Endodermal cell (in vitro differentiated cells): ENCODE data around the gene KCNMA1. TPM values are rescaled to one million over a fixed set of nuclear protein-coding genes. Genes with fewer than 3 reads are reported as not detected.
A peak's percentile ranks its signal among the peaks of the same experiment; 100 is the strongest.

Experiments
- DNase-seq: peaks from one replicate; pipeline ENCODE4 v3.0.0-alpha.2; 2017
- H3K27ac ChIP-seq: 2 replicates; pipeline ENCODE4 v1.5.1; 2013; ENCODE audit warnings: mild to moderate bottlenecking, low read depth, low read length, moderate library complexity
- H3K27me3 ChIP-seq: 2 replicates; pipeline ENCODE4 v1.6.1; 2013; ENCODE audit warnings: mild to moderate bottlenecking, low read length, moderate library complexity; ENCODE audit not compliant: insufficient read depth, control insufficient read depth, poor library complexity, severe bottlenecking
- H3K36me3 ChIP-seq: 2 replicates; pipeline ENCODE4 v1.7.0; 2013; ENCODE audit warnings: mild to moderate bottlenecking, low read length, moderate library complexity; ENCODE audit not compliant: control insufficient read depth, insufficient read depth
- H3K4me1 ChIP-seq: one replicate; pipeline ENCODE4 v1.7.0; 2013; ENCODE audit warnings: low read length; ENCODE audit not compliant: control insufficient read depth, insufficient read depth
- H3K4me3 ChIP-seq: 2 replicates; pipeline ENCODE4 v1.5.1; 2013; ENCODE audit warnings: mild to moderate bottlenecking, low read length, moderate library complexity
- H3K9ac ChIP-seq: 2 replicates; pipeline ENCODE4 v1.6.1; 2013; ENCODE audit warnings: mild to moderate bottlenecking, low read length, moderate library complexity; ENCODE audit not compliant: poor library complexity, severe bottlenecking; ENCODE audit errors: extremely low read depth
- H3K9me3 ChIP-seq: 2 replicates; pipeline ENCODE4 v1.6.1; 2013; ENCODE audit warnings: mild to moderate bottlenecking, low read length, moderate library complexity; ENCODE audit not compliant: control insufficient read depth
- H3K27ac Mint-ChIP-seq: 2 replicates; pipeline ENCODE4 v1.8.0; 2020; ENCODE audit warnings: mixed read lengths
- H3K27me3 Mint-ChIP-seq: 2 replicates; pipeline ENCODE4 v1.8.0; 2021; ENCODE audit warnings: mild to moderate bottlenecking, mixed read lengths; ENCODE audit not compliant: insufficient read depth
- H3K36me3 Mint-ChIP-seq: 2 replicates; pipeline ENCODE4 v1.8.0; 2020; ENCODE audit warnings: low read depth, mixed read lengths
- H3K4me1 Mint-ChIP-seq: 2 replicates; pipeline ENCODE4 v1.8.0; 2020; ENCODE audit warnings: mixed read lengths
- H3K4me3 Mint-ChIP-seq: 2 replicates; pipeline ENCODE4 v1.8.0; 2020; ENCODE audit warnings: mild to moderate bottlenecking, moderate library complexity, mixed read lengths
- H3K9me3 Mint-ChIP-seq: 2 replicates; pipeline ENCODE4 v1.8.0; 2020; ENCODE audit warnings: mild to moderate bottlenecking, mixed read lengths
- WGBS, 2 experiments: methylation state at CpG; one replicate each; pipeline versions ENCODE4 v1.1.5 to v1.1.7; 2013; ENCODE audit warnings: missing lambda C conversion rate in 2 of 2, mixed read lengths in 1 of 2; ENCODE audit not compliant: insufficient coverage in 1 of 2, insufficient read length in 1 of 2; 5-methylcytosine and 5-hydroxymethylcytosine counted together
- total RNA-seq, 2 donors: library from RNA; stranded (reverse); fragmentation: NEBNext Ultra II Directional in 1 of 2; extraction: Animal tissue kit (Norgen Biotek cat#: 25700) in 1 of 2; gene quantifications; 2 replicates in 1 of 2; 3 replicates in 1 of 2; pipeline ENCODE4 v1.2.1, GENCODE V29; 2021
- TF ChIP-seq, protein P1 (sequence below): fragments of 200-600 bp; sonication (generic); conservative IDR thresholded peaks from 2 replicates; pipeline ENCODE4 v1.5.0; 2021; ENCODE audit warnings: antibody characterized with exemption, mild to moderate bottlenecking

The KCNMA1 gene
- total RNA-seq, 2 donors from 2014 or later: 0.55 to 1.3 TPM

DNA sequence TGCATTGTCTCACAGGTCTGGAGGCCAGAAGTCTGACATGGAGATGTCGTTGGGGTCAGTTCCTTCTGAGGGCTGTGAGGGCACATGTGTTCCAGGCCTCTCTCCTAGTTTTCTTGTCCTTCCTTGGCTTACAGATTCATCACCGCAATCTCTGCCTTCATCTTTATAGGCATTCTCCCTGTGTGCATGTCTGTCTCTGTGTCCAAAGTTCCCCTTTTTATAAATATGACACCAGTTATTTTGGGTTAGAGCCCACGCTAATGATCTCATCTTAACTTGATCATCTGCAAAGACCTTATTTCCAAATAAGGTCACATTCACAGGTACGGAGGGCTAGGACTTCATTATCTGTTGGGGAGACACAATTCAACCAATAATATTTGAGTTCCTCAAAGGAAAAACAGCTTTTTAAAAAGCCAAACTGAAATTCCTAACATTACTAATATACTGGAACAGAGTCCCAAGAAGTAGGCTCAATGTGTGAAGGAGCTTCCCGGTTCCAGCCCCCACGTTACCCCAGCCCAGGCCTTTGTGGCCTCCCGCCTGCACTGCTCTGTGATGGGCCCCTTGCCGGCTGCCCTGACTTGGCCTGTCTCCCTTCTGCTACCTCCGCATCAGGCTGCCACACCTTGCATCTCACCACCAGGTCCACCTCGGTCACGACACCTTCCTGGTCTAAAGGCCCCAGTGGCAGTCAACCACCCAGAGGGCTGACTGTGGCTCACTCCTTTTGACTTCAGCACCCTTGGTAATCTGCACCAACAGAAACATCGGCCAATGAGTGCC is 142.7 kb downstream of the KCNMA1 start:
- Mint-ChIP-seq H3K4me3 (no peak overlapping the region), H3K27ac (no peak overlapping the region), H3K27me3 (peaks cover 5% of the 10 kb centered on the region), H3K4me1 (peaks cover 3% of the 10 kb centered on the region), H3K9me3 (no peaks in the 10 kb centered on the region), H3K36me3 (no peaks in the 10 kb centered on the region)
- Histone ChIP-seq H3K9me3 (no peaks in the 10 kb centered on the region), H3K36me3 (no peaks in the 10 kb centered on the region), H3K27me3 (no peaks in the 10 kb centered on the region), H3K9ac (no peak overlapping the region), H3K4me3 (no peak overlapping the region), H3K4me1 (no peaks in the 10 kb centered on the region), H3K27ac (no peak overlapping the region)
- WGBS, 2 experiments: 79 to 93% methylated on average over 5 to 12 of the region's 12 CpGs
- TF ChIP-seq, protein P1, sequence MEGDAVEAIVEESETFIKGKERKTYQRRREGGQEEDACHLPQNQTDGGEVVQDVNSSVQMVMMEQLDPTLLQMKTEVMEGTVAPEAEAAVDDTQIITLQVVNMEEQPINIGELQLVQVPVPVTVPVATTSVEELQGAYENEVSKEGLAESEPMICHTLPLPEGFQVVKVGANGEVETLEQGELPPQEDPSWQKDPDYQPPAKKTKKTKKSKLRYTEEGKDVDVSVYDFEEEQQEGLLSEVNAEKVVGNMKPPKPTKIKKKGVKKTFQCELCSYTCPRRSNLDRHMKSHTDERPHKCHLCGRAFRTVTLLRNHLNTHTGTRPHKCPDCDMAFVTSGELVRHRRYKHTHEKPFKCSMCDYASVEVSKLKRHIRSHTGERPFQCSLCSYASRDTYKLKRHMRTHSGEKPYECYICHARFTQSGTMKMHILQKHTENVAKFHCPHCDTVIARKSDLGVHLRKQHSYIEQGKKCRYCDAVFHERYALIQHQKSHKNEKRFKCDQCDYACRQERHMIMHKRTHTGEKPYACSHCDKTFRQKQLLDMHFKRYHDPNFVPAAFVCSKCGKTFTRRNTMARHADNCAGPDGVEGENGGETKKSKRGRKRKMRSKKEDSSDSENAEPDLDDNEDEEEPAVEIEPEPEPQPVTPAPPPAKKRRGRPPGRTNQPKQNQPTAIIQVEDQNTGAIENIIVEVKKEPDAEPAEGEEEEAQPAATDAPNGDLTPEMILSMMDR: no peak
- DNase-seq: no peak

DNA sequence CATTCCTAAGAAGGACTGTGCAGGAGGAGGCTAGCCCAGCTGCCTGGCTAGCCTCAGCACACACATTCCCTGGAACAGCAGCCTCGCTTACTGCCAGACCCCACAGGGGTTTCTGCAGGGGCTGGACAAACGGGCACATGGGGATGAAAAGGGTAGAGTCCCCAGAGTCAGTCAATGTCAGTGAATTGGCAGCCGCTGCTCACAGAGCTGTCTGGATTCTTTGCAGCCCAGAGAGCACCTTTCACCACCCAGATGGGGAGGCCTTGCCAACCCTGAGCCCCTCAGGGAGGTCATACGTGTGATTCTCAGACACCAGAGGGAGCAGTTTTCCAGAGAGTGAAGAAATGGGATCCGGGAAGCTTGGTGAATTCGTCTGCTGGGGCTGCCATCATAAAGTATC is 143.3 kb downstream of the KCNMA1 start:
- no peaks in the 10 kb centered on the region for H3K36me3 Mint-ChIP-seq
- Histone ChIP-seq H3K27me3 (no peaks in the 10 kb centered on the region), H3K4me1 (no peaks in the 10 kb centered on the region), H3K9me3 (no peaks in the 10 kb centered on the region), H3K27ac (no peak overlapping the region), H3K9ac (no peak overlapping the region), H3K36me3 (no peaks in the 10 kb centered on the region), H3K4me3 (no peak overlapping the region)
- peaks cover 5% of the 10 kb centered on the region for H3K27me3 Mint-ChIP-seq
- H3K4me1 Mint-ChIP-seq: peaks cover 3% of the 10 kb centered on the region
- WGBS, 2 experiments: 70 to 82% methylated on average over 4 to 6 of the region's 6 CpGs
- no peak overlapping the region for H3K27ac Mint-ChIP-seq
- peak; percentile 79 for DNase-seq
- no peaks in the 10 kb centered on the region for H3K9me3 Mint-ChIP-seq
- H3K4me3 Mint-ChIP-seq: no peak overlapping the region
- TF ChIP-seq, protein P1: peak; percentile 79

DNA sequence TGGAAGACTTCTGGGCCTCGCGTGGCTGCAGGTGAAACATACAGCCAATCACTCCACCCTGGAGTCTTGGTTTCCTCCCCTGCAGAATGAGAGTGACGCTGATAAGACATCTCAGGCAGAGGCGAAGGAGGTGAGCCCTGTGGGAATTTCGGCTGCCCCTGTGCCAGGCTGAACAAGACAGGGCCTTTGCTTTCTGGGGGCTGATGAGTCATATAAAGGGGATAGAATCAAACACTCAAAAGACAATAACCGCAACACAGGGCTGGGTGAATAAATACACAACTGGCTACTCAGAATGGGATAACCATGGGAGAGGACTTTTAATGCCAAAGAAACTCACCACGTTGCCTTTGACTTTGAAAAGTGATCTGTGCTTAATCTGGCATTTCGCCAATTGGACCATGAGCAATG is 143.8 kb downstream of the KCNMA1 start:
- H3K27ac Mint-ChIP-seq: no peak overlapping the region
- TF ChIP-seq, protein P1: no peak
- no peaks in the 10 kb centered on the region for H3K27me3 ChIP-seq
- H3K27ac ChIP-seq: no peak overlapping the region
- H3K9ac ChIP-seq: no peak overlapping the region
- no peak overlapping the region for H3K4me3 ChIP-seq
- 93 to 100% methylated on average over 5 to 8 of the region's 8 CpGs for WGBS, 2 experiments
- no peak overlapping the region for H3K4me3 Mint-ChIP-seq
- H3K4me1 ChIP-seq: no peaks in the 10 kb centered on the region
- DNase-seq: no peak
- H3K27me3 Mint-ChIP-seq: peaks cover 5% of the 10 kb centered on the region
- peaks cover 3% of the 10 kb centered on the region for H3K4me1 Mint-ChIP-seq
- no peaks in the 10 kb centered on the region for H3K36me3 Mint-ChIP-seq
- H3K36me3 ChIP-seq: no peaks in the 10 kb centered on the region
- H3K9me3 Mint-ChIP-seq: no peaks in the 10 kb centered on the region
- H3K9me3 ChIP-seq: no peaks in the 10 kb centered on the region
